Aorta (tissue), 5 donors: ENCODE data around the gene UPK2. TPM values are rescaled to one million over a fixed set of nuclear protein-coding genes. Genes with fewer than 3 reads are reported as not detected.
A peak's percentile ranks its signal among the peaks of the same experiment; 100 is the strongest.

Experiments used
- ATAC-seq: fragments of 200-7000 bp; cut with Tn5 transposase; one replicate; pipeline ENCODE4 v1.9.1; 2022; ENCODE audit warnings: moderate library complexity; ENCODE audit not compliant: low FRiP score
- DNase-seq, 2 donors: peaks; one replicate each; pipeline ENCODE4 v3.0.0-alpha.2; 2020
- H3K27ac ChIP-seq, 2 donors: one replicate each; pipeline ENCODE4 v1.5.1; 2013; ENCODE audit warnings: low read length in 2 of 2, mild to moderate bottlenecking in 2 of 2, moderate library complexity in 2 of 2, control low read depth in 1 of 2, inconsistent platforms in 1 of 2, low read depth in 1 of 2
- H3K27me3 ChIP-seq, 2 donors: one replicate each; pipeline ENCODE4 v1.6.1; 2013; ENCODE audit warnings: control low read depth in 1 of 2, low read length in 1 of 2, mild to moderate bottlenecking in 1 of 2, moderate library complexity in 1 of 2; ENCODE audit not compliant: insufficient read depth in 2 of 2, control insufficient read depth in 1 of 2
- H3K36me3 ChIP-seq, 2 donors: one replicate each; pipeline ENCODE4 v1.6.1; 2013; ENCODE audit warnings: control low read depth in 1 of 2, low read length in 1 of 2, mild to moderate bottlenecking in 1 of 2; ENCODE audit not compliant: insufficient read depth in 2 of 2, control insufficient read depth in 1 of 2
- H3K4me1 ChIP-seq, 2 donors: one replicate each; pipeline ENCODE4 v1.6.1; 2013; ENCODE audit warnings: low read length in 2 of 2, control low read depth in 1 of 2, mild to moderate bottlenecking in 1 of 2, moderate library complexity in 1 of 2; ENCODE audit not compliant: insufficient read depth in 2 of 2, control insufficient read depth in 1 of 2
- H3K4me3 ChIP-seq, 2 donors: one replicate each; pipeline ENCODE4 v1.5.1; 2013; ENCODE audit warnings: low read length in 2 of 2, control low read depth in 1 of 2, mild to moderate bottlenecking in 1 of 2
- H3K9me3 ChIP-seq: one replicate; pipeline ENCODE4 v1.6.1; 2013; ENCODE audit warnings: mild to moderate bottlenecking, low read length; ENCODE audit not compliant: control insufficient read depth
- whole genome bisulfite sequencing, 2 donors: extraction: QIAGEN DNeasy Blood & Tissue Kit; methylation state at CpG; one replicate each; pipeline ENCODE4 v1.1.7; 2013; 5-methylcytosine and 5-hydroxymethylcytosine counted together
- intact Hi-C, 2 donors: fragments of 100-400 bp; cut with DNase I; formaldehyde crosslinking; loops; one replicate each; pipeline versions ENCODE4 v1.14.2 to v1.15.0; 2022
- polyA plus RNA-seq, 2 donors: library from polyadenylated mRNA; stranded (reverse); fragments of 200-250 nt; gene quantifications; one replicate each; pipeline ENCODE4 v1.2.3, GENCODE V29; 2013
- total RNA-seq, 2 donors: library from RNA; stranded (reverse); fragmentation: NEBNext Ultra II Directional; extraction: Animal tissue kit (Norgen Biotek cat#: 25700); gene quantifications; one replicate each; pipeline ENCODE4 v1.2.1, GENCODE V29; 2021
- donor health status: healthy with polysubstance abuse.
- donor health status: Bipolar disorder and iron deficiency.
- donor health status: DM: no; HTN: no; CAD: no.
- donor health status: DM: no; HTN: no; CAD: no.
- donor health status: DM: yes; HTN: yes; CAD: no.

Gene UPK2
- total and polyA plus RNA-seq, 4 donors = not detected

DNA sequence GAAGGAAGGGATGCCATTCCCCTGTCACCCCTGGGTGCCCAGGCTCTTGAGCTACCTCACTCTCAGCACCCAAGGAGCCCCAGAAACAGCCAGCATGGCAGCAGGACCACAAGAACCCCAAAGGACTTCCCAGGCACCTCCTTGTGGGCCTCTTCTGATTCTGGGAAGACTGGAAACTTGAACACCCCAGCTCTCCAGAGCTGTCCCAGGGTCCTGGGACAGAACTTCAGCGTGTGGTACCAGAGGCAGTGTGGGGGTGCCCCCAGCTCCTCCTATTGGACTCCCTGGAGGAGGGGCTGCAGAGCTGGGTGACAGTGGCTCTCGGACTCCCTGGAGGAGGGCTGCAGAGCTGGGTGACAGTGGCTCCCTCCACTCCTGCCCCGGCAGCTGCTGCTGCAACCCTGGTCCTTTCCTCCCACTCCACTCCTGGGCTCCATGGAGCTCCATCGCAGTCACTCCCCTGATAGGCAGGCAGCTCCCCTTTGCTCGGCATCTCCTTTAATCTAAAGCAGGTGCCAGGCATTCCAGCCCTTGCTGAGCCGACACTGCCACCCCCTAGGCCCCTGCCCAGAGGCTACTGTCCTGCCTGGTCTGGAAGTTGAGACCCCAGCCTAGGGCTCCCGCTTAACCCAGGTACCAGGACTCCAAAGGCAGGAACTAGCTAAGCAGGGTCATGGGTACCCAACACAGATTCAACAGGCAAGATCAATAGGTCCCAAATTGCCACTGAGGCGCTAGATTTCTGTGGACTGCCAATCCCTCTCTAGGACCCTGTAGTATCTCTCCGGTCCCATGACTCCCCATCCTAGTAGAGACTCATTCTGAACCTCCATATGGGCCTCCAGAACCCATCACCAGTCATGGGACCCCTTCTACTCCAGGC lies 33.1 kb upstream of the UPK2 start:
- ATAC-seq = no peak
- no peaks in the 10 kb centered on the region for H3K36me3 ChIP-seq
- 7 to 10% methylated on average over 9 of the region's 9 CpGs for WGBS, 2 donors
- intact Hi-C loops = no loop called here
- DNase-seq = no peak
- no peaks in the 10 kb centered on the region for H3K9me3 ChIP-seq
- H3K27ac ChIP-seq = peak overlapping the region; percentile 45 to 72
- H3K27me3 ChIP-seq = no peaks in the 10 kb centered on the region
- no peaks in the 10 kb centered on the region for H3K4me1 ChIP-seq
- peak overlapping the region; percentile 38 to 76 for H3K4me3 ChIP-seq

DNA sequence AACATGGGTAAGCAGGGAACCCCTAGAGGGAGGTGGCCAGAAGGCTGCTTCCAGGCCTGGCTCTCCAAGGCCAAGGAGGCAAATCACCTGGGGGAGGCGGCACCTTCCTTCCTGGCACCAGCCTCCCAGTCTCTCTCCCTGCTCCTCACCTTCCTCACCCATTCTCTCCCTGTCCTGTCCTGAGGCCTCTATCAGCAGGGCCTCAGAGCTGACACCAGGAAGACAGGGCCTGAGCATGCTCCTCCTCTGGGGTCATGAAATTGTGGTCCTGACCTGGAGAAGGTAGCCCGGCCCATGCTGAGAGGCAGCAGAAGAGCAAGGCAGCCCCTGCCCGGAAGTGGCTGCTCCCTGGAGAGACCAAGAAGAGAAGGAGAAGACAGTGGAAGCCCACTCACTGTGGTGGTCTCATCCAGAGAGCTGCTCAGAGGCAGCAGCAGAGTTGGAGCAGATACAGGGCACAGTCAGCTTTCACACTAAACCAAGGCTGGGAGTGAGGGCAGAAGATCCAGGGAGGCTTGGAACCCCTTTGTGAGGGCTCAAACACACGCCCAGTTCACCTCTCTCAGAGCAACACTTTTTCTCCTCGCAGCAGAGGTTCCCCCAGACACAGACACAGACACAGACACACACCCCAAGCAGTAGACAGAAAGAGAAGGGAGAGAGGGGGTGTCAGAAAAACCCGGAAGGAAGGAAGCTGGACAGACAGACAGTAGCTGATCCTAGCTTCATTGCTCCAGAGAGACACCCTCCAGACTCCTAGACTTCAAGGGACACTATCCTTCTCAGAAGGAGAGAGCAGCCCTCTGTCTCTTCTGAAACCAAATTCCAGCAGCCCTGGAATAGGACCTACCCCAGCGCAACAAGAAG lies 32.1 kb upstream of the UPK2 start:
- H3K9me3 ChIP-seq = no peaks in the 10 kb centered on the region
- no peaks in the 10 kb centered on the region for H3K4me1 ChIP-seq
- DNase-seq (no peak), ATAC-seq (no peak)
- H3K4me3 ChIP-seq = peak overlapping the region; percentile 38 to 76
- H3K27me3 ChIP-seq = no peaks in the 10 kb centered on the region
- 0 to 2% methylated on average over 7 of the region's 7 CpGs for WGBS, 2 donors
- peak overlapping the region; percentile 31 to 72 for H3K27ac ChIP-seq
- intact Hi-C loops = no loop called here
- H3K36me3 ChIP-seq = no peaks in the 10 kb centered on the region

DNA sequence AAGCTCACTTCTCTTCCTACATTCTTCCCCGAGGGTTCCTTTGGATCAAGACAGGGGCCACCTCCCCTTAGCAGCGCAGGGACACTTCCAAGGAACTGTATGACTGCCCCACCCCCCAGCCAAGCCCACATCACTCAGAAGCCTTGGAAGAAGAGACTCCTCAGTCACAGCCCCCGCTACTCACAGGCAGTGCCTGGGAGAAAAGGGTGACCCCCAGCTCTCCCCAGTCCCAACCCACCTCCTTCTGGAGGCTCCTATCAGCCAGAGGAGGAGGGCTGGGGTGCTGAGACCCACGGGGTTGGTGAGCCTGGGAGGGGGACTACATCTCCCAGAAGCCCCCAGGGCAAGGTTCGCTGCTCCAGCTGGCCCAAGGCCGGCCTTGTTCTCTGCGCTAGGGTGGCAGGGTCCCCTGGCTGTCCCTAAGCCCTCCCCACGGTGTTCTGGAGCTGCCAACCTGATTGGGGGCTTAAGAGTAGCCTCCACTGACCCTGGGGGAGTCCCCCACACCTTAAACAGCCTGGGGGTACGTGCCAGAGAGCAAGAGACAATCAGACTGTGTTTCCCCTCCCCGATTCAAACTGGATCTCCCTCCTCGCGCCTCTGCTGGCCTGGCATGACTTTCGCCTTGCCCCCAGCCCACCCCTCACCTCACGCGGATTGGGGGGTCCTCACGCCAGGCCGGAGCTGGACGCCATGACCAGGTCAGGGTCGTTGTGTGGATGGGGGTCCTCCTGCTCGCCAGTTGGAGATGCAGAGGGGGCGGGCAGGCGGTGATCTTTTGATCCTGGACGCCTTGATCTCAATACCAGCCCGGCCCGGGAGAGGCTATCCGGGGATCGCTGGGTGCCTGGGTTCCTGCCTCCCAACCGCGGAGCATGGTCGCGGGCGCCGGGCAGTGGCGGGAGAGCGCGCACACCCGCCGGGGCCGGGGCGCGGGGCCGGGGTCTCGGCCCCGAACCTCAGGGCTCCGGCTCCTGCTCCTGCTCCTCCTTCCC lies 31.2 kb upstream of the UPK2 start:
- no peaks in the 10 kb centered on the region for H3K4me1 ChIP-seq
- H3K9me3 ChIP-seq = no peaks in the 10 kb centered on the region
- 0% methylated on average over 42 to 45 of the region's 45 CpGs for WGBS, 2 donors
- no peaks in the 10 kb centered on the region for H3K27me3 ChIP-seq
- intact Hi-C loops = loop anchor here (1.0 to 5.0 kb wide), 3 partner anchors 17 to 138 kb away; partner anchors contain the start of gene DDX6 (in 1 of the 2)
- H3K27ac ChIP-seq = peak overlapping the region; percentile 46 to 72
- H3K4me3 ChIP-seq = peak overlapping the region; percentile 38 to 76
- no peak for ATAC-seq
- H3K36me3 ChIP-seq = no peaks in the 10 kb centered on the region
- DNase-seq = peak in 1 of 2 donors; percentile 82

DNA sequence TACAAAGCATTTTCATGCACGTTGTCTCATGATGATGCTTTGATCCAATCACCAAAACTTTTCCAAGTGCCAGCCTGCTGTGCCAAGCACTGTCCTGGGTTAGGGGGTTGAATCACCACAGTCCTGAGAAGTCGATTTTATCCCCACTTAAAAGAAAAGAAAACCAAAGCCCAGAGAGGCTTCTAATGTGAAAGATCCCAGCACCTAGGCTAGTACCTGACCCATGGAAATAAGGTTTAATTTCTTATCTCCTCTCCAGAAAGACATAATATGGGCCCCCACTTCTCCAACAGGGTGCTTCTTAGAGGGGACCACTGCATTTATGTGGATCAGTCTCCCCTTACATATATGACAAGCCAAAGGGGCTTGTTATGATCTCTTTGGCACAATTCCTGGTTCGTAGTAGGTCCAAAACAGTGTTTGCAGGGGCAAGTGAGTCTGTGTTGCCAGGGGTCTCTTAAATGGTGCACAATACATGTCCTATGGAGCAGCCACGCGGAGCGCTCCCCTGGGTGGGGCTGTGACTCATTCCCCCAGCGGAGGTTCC lies 28.5 kb upstream of the UPK2 start:
- 2 to 5% methylated on average over 7 of the region's 7 CpGs for WGBS, 2 donors
- Histone ChIP-seq H3K27me3 (no peaks in the 10 kb centered on the region), H3K9me3 (no peaks in the 10 kb centered on the region), H3K4me3 (no peak overlapping the region), H3K4me1 (no peaks in the 10 kb centered on the region), H3K36me3 (no peaks in the 10 kb centered on the region), H3K27ac (peak overlapping the region; percentile 52 to 63)
- ATAC-seq (no peak), DNase-seq (peak in 1 of 2 donors; percentile 17)
- intact Hi-C loops = loop anchor here (1.0 to 5.0 kb wide), 4 partner anchors 20 to 237 kb away; partner anchors contain the start of gene DDX6 (in 1 of the 2)

DNA sequence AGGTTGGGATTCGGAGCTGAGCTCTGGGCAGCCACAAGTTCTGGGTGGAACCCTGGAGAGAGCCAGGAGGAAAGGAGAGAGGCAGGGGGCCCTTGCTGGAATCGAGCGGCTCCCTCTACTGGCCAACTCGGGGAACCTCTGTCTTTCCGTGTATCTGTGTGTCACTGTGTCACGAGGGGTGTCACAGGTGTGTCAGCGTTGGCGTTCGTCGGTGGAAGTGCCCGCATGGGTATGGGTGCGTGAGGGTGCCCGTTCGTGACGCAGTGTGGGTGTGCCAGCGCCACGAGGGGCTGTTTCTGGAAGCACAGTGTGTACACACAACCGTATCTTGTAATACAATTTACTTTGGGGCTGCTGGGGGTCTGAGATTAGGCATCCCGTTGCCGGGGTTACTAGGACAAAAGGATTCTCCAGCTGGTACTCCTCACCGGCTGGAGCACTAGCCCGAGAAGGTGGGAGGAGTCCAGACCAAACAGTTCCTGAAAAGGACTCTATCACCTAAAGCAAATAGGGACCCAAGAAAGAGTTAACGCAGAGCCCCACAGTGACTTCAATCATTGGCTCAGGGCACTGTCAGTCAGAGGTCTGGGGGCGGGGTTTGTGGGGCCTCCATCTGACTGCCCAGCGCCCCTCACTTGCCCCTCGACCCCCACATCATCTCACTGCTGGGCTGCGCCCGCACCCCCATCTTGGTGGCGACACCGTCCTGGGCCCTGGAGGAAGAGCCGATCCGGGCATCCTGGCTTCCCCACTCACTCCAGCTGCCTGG lies 27.8 kb upstream of the UPK2 start:
- Histone ChIP-seq H3K27ac (peak overlapping the region; percentile 81 to 89), H3K4me1 (no peaks in the 10 kb centered on the region), H3K36me3 (no peaks in the 10 kb centered on the region), H3K27me3 (no peaks in the 10 kb centered on the region), H3K9me3 (no peaks in the 10 kb centered on the region), H3K4me3 (peak overlapping the region; percentile 67 to 80)
- 0% methylated on average over 32 of the region's 32 CpGs for WGBS, 2 donors
- DNase-seq (peak; percentile 94 to 95), ATAC-seq (peak; percentile 89)
- intact Hi-C loops = loop anchor here (1.0 to 5.0 kb wide), 4 partner anchors 21 to 238 kb away; partner anchors contain the start of gene DDX6 (in 1 of the 2)

DNA sequence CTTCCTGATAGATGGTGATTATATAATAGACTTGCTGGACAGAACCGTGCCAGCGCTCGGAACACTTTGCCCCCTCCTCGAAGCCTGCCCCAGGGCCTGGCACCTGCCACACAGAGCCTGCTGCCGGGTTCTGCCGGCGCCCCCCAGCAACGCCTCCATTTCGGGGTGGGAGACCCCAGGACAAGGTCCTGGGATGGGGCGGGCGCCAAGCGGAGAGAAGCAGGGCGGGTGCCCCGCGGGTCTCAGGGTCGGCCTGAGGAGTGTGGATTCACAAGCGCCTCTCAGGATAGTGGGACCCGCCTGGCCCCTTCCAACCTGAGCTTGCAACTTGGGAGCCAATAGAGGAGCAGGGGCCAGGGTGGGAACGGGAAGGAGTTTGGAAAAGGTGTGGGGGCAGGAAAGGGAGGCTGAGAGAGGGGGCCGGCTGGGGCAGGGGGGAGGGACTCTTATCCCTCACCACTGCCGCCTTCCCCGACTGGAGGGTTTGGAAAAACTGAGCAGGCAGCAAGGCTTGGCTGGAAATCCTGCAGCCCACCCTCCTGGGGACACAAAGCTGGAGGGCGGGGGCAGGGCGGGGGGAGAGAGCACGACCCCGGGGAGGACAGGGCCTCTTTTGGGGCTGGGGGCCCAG lies 27.1 kb upstream of the UPK2 start:
- no peaks in the 10 kb centered on the region for H3K4me1 ChIP-seq
- 0 to 1% methylated on average over 18 to 26 of the region's 26 CpGs for WGBS, 2 donors
- no peaks in the 10 kb centered on the region for H3K36me3 ChIP-seq
- no peaks in the 10 kb centered on the region for H3K27me3 ChIP-seq
- H3K4me3 ChIP-seq = peak overlapping the region; percentile 67 to 80
- DNase-seq = peak; percentile 75 to 87
- no peaks in the 10 kb centered on the region for H3K9me3 ChIP-seq
- intact Hi-C loops = loop anchor here (1.0 to 5.0 kb wide), 4 partner anchors 22 to 239 kb away; partner anchors contain the start of gene DDX6 (in 1 of the 2)
- peak; percentile 78 for ATAC-seq
- H3K27ac ChIP-seq = peak overlapping the region; percentile 81 to 89
